Brain pericyte (primary cell): ENCODE data around the gene AUTS2.

Experiments
- DNase-seq: peaks from one replicate; pipeline ENCODE4 v3.0.0-alpha.2; 2012; ENCODE audit warnings: low read depth, low spot score

AUTS2 gene

DNA sequence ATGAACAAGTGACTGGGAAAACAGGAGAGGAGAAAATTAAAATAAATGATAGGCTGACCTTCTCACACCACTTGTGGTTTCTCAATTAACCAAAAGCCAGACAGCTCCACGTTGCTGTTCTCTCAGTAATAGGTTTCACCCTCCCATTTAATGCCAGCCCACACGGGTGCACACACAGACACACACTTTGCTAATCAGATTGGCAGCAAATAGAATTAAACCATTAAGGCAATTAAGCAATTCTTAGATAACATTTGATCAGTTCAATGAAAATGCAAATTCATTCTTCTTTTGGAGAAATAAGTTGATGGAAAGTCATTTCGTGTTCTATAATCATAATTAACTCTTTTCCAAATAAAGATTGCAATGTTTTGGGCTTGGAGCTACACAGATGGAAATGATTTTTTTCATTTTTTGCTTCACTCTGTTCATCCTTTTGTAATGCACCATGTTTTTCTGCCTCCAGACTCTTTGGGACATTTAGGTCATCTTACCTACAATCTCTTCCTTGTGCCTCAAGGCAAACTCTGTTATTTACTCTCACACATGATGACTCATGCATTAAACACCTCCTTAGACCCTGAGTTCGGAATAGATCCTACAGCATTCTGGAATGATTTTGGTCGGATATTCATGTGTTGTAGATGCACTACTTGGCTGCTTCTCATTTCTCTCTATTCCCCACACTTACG lies 700.7 kb downstream of the AUTS2 start:
- DNase-seq: no peak

DNA sequence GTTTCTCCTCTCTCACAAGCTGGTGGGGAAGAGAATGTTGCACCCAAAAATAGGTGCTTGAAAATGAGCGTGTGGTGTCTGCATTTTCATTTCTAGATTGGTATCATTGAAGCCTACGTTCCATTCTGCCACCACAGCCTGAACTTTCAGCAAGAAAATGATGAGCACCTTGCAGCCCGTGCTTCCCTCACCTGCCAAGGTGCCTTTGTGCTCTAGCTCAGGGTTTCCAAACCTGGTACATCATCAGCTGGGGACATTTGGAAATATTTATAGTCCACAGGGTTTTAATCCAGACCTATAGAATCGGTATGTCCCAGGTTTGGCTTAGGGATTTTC lies 701.2 kb downstream of the AUTS2 start:
- DNase-seq: no peak

DNA sequence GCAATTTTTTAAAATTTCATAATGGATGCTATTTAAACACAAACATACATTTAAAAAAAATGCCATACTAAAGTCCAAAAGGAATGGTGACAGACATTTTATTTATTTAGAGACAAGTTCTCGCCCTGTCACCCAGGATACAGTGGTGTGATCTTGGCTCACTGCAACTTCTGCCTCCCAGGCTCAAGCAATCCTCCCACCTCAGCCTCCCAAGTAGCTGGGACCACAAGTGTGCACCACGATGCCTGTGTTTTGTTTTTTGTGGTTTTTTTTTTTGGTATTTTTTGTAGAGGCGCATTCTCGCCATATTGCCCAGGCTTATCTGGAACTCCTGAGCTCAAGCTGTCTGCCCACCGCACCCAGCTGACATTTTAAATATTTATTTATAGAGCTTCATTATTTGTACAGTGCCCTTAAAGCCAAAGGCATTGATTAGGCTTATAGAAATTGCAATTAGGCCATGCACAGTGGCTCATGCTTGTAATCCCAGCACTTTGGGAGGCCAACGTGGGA lies 703.5 kb downstream of the AUTS2 start:
- no peak for DNase-seq

DNA sequence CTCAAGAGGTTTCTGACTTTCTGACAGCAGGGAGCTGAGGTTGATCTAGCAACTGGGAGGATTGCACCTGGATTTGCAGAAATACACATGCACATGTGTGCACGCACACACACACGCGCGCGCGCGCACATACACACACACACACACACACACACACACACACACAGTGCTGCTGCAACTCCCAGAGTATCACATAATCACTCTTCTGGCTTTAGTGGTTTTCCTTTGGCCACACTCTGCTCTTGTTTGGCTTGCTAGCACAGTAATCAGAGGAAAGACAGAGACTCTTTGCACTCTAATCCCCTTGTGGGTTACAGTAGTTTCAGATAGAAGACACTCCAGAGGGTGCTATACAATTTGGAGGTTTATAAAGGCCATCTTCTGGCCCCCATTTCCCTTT lies 705.0 kb downstream of the AUTS2 start:
- DNase-seq: no peak

DNA sequence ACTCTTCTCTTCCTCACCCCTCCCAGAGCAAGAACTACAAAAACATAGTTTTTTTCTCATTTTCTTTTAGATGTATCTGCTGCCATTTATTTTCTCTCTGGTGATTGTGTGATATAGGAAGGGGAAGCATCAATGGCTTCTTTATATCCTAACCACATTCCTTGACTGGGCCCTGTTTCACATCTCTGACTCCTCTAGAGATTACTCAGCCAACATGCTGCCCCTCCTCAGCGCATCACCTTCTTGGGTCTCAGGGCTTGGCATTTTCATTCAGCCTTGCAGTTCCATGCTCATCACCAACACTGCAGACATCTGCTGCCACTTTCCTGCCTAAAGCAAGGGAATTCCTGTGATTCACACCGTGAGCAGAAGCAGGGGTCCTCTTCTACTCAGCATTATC lies 705.5 kb downstream of the AUTS2 start:
- no peak for DNase-seq

DNA sequence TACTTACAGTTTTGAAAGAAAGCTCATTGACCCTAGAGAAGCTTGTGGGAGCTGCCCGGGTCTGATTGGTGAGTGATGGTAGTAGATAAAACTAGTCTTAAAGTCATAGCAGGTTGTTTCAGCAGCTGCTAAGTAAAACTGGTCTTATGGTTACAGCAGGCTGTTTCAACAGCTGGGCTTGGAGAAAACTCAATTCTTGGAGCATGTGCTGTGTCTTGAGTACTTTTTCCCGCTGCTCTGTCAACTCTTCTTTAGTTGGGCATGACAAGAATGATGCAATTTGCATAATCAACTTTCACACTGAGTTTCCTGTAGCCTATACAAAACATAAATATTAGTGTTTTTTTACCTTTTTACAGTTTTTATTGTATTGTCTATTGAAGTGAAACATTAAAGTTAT lies 707.9 kb downstream of the AUTS2 start:
- DNase-seq: no peak

DNA sequence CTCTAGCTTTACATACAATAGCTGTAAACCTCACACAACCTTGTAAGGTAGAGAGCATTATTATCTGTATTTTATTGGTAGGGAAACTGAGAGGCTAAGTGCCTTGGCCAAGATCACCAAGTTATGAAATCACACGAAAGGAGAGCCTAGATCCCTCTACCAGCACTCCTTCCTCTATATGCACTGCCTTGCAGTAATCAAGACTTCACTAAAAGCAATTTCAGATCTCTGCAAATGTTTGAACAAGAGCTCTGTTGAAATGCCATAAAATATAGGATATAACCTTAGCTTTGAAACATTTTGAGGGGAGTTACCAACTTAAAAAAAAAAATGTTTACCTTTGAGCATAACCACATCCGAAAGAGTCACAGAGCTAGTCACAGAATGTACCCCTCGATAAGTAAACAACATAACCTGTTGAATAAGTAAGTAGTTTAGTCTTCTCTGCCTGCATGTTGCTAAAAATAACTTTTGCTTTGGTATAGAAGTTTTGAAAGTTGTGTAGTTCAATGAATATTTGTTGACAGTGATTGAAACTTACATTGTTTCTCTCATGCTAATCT lies 709.4 kb downstream of the AUTS2 start:
- DNase-seq: no peak

DNA sequence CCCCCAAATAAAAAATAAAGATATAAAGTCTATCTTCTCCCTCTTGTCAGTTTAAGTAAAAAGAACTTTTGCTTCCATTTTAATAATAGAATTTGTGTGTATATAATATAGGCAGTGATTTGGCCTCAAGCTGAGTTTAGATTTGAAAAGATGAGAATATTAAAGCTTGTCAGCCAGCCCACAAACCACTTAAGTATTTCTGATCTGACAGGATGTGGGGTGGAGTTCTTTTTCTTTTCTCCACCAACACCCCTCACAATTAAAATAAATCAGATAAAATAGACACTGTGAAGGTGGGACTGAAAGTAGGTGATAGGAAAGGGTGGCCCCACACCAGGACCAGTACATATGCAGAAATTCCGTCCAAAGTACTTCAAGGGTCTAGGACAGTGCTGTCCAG lies 714.1 kb downstream of the AUTS2 start:
- DNase-seq: no peak

DNA sequence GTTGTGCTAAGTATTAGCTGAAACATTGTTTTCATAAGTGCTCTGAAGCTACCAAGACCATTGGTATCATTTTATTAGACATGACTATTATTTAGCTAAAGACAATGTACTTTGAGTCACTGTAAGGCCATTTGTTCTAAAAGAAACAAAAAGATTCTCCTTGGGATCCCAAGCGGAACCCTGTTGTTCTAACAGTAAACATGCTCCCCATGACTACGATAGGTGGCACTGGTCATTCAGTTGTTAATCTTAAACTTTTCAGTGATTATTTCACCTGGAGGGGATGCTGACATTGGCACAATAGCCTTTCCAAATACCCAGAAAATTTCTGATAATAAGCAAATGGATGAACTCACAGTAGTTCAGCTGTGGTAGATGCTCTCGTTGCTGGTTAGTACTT lies 715.0 kb downstream of the AUTS2 start:
- DNase-seq: no peak

DNA sequence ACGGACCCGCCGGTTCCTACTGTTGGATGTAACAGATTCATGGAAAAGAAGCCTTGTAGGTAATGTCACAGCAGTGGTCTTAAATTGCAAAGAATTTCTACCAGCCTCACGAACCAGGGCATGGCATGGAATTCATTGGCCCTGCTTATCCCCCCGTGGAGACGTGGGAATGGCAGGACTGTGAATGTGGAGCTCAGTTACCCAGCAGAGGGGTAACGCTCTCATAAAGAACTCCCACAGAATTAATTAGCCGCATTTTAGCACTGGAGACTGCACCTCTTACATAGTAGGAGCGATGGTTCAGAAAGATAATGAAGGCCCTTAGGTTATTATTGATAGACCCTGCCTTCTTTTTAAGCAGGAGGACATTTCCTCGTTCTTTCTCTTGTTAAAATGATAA lies 715.4 kb downstream of the AUTS2 start:
- DNase-seq: no peak

DNA sequence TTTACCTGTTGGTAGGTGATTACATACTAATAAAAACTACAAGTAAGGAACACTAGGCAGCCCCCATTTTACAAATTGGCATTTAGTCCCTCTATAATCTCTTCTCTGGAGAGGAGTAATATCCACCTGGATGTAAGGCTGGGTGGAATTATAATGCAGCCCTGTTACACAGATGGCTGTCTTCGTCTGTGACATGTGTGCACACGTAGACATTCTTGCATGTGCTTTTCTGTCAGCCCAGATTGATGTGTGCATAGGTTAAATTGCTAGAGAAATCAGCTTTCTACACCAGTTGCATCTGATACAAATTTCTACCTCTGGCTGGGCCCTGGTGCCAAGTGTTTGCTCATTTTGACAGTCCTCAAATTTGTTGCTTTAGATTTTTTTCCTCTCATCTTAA lies 715.9 kb downstream of the AUTS2 start:
- DNase-seq: no peak

DNA sequence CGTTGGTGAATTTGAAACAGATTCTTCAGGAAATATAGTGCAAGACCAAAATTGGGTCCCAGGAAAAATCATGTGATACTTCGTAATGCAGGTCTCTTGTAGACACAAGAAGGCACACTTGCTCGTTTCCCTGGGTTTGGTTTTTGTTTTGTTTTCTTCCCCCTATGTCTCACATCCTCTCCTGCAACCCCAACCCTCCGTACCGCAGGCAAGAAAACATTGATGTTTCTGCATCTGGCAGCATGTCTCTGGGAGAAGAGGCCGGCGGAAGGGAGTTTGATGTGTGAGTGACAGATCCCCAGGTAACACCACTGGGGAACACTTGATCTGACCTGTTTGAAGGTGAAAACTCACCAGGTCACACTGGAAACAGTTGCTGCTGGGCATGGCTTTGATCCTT lies 718.5 kb downstream of the AUTS2 start:
- no peak for DNase-seq

DNA sequence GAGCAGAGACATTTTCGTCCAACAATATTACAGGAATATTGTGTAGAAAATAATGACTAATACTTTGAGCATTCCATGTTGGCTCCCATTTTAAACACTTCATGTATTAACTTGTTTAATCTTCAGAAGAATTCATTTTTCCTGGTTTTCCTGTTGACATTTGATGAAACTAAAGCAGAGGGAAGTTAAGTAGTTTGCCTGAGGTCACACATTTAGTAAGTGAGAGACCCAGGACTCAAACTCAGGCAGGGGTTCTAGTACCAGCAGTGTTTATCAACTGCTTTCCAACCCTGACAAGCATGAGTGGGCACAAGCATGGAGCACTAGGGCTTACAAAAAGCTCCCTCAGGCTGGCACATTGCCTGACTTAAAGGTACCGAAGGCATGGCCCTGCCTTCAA lies 719.1 kb downstream of the AUTS2 start:
- DNase-seq: no peak

DNA sequence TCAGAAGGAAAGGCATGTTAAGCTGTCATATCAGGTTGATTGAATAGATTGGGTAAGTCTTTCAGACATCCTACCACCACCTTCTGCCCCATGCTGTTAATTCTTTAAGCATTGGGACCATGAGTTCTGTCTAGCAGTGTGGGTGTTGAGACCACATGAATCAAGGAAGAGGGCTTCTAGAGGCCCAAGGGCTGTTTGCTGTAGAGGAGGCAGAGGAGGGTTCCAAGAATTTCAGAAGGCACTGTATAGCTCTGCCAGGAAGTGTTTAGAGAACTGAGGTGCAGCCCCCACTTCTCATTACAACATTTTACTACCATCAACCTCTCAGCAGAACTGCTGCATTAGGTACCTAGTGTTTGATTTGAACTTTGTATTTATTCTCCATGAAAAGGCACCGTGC lies 720.2 kb downstream of the AUTS2 start:
- DNase-seq: no peak

DNA sequence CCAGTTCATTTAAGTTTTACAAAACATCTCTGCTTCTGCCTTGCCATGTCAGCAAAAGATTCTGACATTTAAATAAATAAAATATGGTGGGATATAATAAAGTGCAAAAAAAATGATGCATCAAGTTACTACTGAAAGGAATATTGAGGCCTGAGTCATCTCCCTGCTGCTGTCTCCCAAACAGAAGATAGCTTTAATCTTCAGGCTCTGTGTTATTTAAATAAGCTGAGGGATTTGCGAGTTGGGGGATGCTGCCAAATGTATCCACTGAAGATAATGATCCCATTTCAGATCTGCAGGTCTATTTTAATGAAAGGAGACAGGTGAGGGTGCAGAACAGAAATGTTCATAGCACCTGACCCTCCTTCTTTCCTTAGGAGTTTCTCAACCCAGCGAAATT lies 720.8 kb downstream of the AUTS2 start:
- DNase-seq: no peak

DNA sequence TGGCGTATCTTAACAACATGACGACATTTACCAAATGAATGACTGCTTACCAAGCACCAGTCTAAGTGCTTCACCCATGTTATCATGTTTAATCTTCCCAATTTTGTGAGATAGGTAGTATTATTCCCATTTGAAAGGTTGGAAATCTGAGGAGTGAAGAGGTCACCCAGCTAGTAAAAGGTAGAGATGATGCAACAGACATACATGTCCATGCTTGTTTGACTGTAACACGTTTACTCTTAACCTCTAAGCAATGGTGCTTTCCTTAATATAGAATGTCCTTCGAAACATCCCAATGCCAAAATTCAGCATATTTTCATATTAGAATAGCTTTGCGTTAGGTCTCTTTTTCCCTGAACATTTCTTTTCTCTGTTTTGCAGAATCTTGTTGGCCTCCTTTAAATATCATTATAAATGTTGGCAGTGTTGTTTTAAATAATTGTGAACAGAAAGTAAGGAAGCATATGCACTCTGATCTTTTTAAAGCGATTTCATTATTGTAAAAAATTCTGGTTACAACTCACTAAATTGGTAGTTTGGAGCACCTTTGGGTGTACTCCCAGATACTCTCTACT lies 722.8 kb downstream of the AUTS2 start:
- DNase-seq: no peak

DNA sequence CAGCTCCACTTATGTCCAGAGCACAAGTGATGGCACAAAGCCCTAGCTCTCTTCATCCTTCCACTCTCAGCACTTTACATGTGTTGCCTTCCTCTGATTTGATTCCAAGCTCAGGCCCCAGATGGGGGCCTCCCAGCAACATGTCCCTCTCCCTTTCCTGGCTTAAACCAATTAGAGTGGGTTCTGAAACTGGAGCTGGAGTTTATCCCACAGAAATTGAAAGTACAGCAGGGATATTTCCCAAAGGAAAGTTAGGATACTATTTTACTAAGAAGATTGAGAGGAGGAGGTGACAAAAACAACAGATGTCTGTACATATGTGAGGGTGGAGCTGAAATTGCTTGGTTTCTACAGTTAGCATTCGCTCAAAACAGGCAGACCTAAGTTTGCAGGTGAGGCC lies 724.6 kb downstream of the AUTS2 start:
- DNase-seq: no peak

DNA sequence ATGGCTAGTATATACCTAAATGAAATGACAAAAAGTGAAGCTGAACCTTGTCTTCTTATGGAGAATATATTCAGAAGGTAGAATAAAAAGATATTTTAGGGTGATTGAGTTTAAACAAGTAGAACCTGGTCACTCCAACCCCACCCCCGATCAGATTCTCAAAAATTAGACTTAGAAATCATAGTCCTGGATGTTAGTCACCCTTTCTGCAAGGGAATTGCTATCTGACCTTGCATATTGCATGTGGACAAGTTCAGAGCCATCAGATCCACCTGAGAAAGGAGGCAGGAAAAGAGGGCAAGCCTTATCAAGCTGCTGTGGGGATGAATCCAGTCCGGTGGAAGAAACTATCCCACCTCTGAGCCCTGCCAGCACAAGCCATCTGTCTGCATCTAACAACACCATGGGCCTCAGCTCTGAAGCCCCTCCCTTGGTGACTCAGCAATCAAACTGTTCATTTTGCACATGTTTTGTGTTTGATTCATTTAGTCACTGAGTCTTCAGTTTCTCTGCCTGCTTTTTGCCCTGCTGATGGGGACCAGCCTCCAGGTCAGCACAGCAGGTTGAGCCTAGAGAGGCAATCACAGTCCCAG lies 727.3 kb downstream of the AUTS2 start:
- DNase-seq: no peak

DNA sequence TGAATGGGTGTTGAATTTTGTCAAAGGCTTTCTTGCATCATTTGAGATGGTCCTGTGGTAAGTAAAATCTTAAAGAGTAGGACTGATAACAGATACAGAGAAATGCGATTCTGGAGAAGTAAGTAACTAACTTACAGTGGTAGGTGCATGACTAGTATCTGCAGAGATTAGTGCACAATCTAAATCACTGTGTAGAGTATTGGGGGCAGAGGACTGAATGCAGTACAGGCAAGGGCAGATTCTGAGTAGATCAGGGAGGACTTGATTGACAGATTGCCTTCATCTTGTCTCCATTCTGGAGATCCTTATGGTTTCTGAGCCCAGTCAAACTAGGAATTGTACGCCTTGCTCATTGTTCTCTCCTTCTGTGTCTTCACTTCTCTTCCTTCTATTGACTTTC lies 736.0 kb downstream of the AUTS2 start:
- no peak for DNase-seq

DNA sequence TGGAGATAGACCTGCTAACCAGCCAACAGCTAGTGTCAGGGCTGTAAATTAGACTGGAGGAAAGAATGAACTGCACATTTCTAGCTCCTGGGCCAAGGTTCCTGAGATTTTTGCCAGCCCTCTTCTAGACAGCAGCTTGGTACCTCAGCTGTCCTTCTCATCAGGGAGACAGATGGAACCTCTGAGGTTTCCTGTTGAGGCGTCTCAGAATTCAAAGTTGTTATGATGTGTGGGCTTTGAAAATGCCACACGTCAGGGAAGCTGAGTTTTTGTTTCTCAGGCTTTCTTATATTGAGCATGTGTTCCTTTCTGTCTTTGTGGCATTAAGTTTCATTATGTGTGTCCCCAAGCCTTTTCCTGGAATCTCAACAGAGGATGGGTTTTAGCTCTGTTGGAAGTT lies 736.6 kb downstream of the AUTS2 start:
- DNase-seq: no peak

DNA sequence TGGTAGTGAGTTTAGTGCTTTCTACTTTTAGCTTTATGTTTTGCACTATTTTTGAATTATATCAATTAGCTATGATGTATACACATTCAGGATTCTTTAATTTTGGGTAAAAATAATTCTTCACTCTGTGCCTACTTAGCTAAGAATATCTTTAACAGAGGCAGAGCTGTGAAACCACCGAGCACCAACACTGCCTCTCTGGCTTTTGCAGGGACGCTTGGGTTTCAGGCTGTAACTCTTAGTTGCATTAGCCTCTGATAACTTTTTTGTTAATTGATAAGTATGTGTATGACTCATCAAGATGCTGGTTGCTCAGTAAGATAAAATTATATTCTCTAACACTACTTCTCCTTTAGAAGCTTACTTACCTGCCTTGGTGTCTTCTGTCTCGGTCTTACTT lies 738.3 kb downstream of the AUTS2 start:
- no peak for DNase-seq

DNA sequence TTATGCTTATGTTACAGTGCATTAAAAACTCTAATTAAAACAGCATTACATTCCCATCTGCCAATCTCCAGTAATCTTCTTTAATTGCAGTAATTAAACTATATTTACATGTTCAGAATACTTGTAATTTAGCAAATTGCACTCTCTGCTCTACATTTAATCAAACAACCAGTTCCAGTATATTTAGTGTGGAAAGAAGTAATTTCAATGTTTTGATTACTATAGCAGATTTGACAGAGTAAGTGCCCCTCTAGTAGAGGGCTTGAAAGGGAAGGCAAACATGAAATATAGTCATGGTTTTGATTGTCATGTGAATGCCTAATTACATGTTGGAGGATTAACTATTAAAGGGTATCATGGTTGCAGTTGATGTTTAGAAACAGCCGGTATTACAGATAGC lies 739.7 kb downstream of the AUTS2 start:
- DNase-seq: no peak

DNA sequence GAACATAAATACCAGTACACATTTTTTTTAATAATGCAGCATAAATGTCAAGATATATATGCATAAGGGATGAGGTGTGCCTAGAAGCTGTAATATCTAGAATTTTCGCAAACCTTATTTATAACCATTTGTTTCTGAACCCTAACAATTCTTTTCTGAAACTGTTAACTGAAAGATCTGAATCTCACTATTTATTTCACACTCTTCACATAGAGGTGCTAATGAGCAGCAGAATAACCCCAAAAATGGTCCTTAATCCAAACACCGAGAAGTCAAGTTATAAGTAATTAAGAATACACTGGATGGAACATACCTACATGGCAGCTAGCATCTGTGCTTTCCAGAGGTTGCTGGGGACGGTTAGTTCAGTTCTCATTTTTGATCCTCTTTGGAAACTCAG lies 742.0 kb downstream of the AUTS2 start:
- DNase-seq: no peak
